Stomach (tissue), 9 donors: Measurements from ENCODE around the gene KDM2B. TPM values are rescaled to one million over a fixed set of nuclear protein-coding genes. Genes with fewer than 3 reads are reported as not detected.

Experiments used
- DNase-seq, 2 donors: peaks; one replicate each; pipeline versions ENCODE4 v3.0.0 to v3.0.0-alpha.2; 2013 to 2019
- H3K27ac ChIP-seq, 5 donors: fragments of 200-600 bp in 4 of 5; sonication (generic) in 4 of 5; one replicate each; pipeline ENCODE4 v1.5.1; 2013 to 2019; ENCODE audit warnings: mild to moderate bottlenecking in 1 of 5, moderate library complexity in 1 of 5
- H3K27me3 ChIP-seq, 3 donors: fragments of 200-600 bp; sonication (generic); one replicate each; pipeline ENCODE4 v1.5.1; 2017 to 2019; ENCODE audit warnings: mixed run types in 1 of 3
- H3K36me3 ChIP-seq, 4 donors: fragments of 200-600 bp; sonication (generic); 1 replicate in 3 of 4; 2 replicates in 1 of 4; pipeline ENCODE4 v1.5.1; 2016 to 2019
- H3K4me1 ChIP-seq, 4 donors: fragments of 200-600 bp; sonication (generic); one replicate each; pipeline ENCODE4 v1.5.1; 2016 to 2019
- H3K4me3 ChIP-seq, 4 donors: fragments of 200-600 bp; sonication (generic) in 3 of 4; one replicate each; pipeline ENCODE4 v1.5.1; 2016 to 2019; ENCODE audit warnings: mild to moderate bottlenecking in 1 of 4
- H3K9me3 ChIP-seq, 4 donors: fragments of 200-600 bp; sonication (generic); one replicate each; pipeline ENCODE4 v1.5.1; 2016 to 2019
- EP300 ChIP-seq: sonication (generic); formaldehyde crosslinking; IDR thresholded peaks from one replicate; pipeline ENCODE4 v1.6.1; 2017; ENCODE audit warnings: antibody characterized with exemption
- POLR2A ChIP-seq, 4 donors: fragments of 450-650 bp; IDR thresholded peaks; one replicate each; pipeline ENCODE4 v1.6.1; 2016; ENCODE audit warnings: antibody characterized with exemption in 4 of 4, control low read depth in 2 of 4, mild to moderate bottlenecking in 1 of 4, moderate library complexity in 1 of 4
- POLR2AphosphoS5 ChIP-seq, 3 donors: sonication (generic); formaldehyde crosslinking; IDR thresholded peaks; one replicate each; pipeline ENCODE4 v1.6.1; 2016; ENCODE audit warnings: antibody characterized with exemption in 3 of 3
- WGBS, 5 donors: extraction: QIAGEN DNeasy Blood & Tissue Kit in 3 of 5; methylation state at CpG; one replicate each; pipeline versions ENCODE4 v1.1.5 to v1.1.7; 2013 to 2018; 5-methylcytosine and 5-hydroxymethylcytosine counted together
- intact Hi-C: fragments of 100-400 bp; cut with DNase I; formaldehyde crosslinking; loops from one replicate; pipeline ENCODE4 v1.15.1; 2023; ENCODE audit warnings: low total_unique reads
- polyA plus RNA-seq, 3 donors: library from polyadenylated mRNA; stranded (reverse); fragments of 200-250 nt; gene quantifications; one replicate each; pipeline ENCODE4 v1.2.3, GENCODE V29; 2013
- total RNA-seq, 5 donors: library from RNA; depleted of rRNA; stranded (reverse); fragments of >200 nt; gene quantifications; one replicate each; pipeline versions ENCODE4 v1.1.0 to v1.2.3, GENCODE V29; 2014 to 2016
- TF ChIP-seq, protein P1 (sequence below), 7 experiments: fragments of 450-650 bp in 4 of 7; fragments of 200-600 bp in 3 of 7; sonication (generic) in 3 of 7; IDR thresholded peaks; one replicate each; pipeline ENCODE4 v1.5.1; 2016 to 2019; ENCODE audit warnings: antibody characterized with exemption in 7 of 7, control low read depth in 2 of 7, mild to moderate bottlenecking in 1 of 7
- donor health status: healthy with polysubstance abuse.
- donor health status: Bipolar disorder and iron deficiency.
- donor health status: healthy.

Gene KDM2B
- total and polyA plus RNA-seq, 8 donors: 5.8 to 72.8 (median 11.7) TPM

DNA sequence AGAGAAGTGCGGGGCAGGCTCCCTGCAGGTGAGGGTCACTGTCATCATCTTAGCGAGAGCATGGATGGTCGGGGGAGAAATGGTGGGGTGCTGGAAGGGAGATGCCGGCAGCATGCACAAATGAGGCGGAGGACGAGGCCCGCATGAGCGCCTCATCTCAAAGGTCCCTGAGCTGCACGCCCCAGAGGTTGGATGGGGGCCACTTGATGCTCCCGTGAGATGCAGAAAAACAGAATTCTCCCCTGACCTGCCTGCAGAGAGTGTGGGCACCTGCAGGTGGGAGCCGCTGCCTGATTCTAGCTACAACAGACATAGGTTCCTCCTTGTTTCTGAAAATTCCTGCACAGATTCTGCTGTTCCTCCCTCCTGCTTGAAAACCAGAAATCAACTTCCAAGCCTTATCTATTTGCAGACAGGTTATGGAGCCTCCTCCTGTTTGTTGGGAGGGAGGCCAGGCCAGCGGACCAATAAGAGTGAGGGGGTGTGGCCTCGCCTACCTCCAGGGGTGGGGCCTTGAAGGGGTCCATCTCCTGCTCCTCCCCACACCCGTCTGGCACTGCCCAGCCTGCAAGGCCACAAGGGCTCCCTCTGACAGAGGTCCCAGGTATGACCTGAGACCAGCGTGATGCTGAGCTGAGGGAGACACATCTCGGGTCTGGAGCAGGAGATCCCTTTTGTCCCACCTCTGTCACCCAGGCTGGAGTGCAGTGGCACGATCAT lies 67.2 kb downstream of the KDM2B start:
- 76 to 84% (median 79%) methylated on average over 15 to 17 of the region's 17 CpGs for WGBS, 5 donors
- Histone ChIP-seq H3K36me3 (peaks cover 0 to 54% (median 54%) of the 10 kb centered on the region in 4 donors), H3K27ac (no peak overlapping the region), H3K9me3 (no peaks in the 10 kb centered on the region), H3K4me1 (peaks cover 0 to 4% (median 0%) of the 10 kb centered on the region in 4 donors), H3K27me3 (no peaks in the 10 kb centered on the region), H3K4me3 (no peak overlapping the region)
- DNase-seq: peak; percentile 49 to 58
- intact Hi-C loops: no loop called here
- TF ChIP-seq POLR2AphosphoS5 (IDR thresholded peaks at IDR 0.05): no peak
- TF ChIP-seq EP300: no peak
- TF ChIP-seq POLR2A (IDR thresholded peaks at IDR 0.05): no peak
- TF ChIP-seq, protein P1, sequence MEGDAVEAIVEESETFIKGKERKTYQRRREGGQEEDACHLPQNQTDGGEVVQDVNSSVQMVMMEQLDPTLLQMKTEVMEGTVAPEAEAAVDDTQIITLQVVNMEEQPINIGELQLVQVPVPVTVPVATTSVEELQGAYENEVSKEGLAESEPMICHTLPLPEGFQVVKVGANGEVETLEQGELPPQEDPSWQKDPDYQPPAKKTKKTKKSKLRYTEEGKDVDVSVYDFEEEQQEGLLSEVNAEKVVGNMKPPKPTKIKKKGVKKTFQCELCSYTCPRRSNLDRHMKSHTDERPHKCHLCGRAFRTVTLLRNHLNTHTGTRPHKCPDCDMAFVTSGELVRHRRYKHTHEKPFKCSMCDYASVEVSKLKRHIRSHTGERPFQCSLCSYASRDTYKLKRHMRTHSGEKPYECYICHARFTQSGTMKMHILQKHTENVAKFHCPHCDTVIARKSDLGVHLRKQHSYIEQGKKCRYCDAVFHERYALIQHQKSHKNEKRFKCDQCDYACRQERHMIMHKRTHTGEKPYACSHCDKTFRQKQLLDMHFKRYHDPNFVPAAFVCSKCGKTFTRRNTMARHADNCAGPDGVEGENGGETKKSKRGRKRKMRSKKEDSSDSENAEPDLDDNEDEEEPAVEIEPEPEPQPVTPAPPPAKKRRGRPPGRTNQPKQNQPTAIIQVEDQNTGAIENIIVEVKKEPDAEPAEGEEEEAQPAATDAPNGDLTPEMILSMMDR (IDR thresholded peaks at IDR 0.05): no peak

DNA sequence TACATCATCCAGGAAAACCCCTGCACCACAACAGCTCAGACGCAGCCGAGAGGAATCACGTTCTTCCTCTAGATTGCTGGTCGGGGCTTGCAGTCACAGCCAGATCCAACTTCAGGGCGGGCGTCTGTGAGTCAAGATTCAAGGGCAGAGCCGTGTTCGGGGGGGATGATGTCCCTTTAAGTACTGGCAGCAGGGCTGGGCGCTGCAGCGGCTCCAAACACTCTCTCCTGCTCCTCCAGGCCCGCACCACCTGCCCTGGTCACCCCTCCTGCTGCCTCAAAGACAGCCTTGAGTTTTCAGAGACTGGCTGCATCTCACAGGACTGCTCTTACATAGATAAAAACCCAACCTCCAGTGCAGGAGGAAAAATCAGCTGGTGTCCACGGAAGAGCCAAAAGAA lies 68.3 kb downstream of the KDM2B start:
- Histone ChIP-seq H3K36me3 (peaks cover 0 to 64% (median 59%) of the 10 kb centered on the region in 4 donors), H3K4me1 (peaks cover 0 to 4% (median 0%) of the 10 kb centered on the region in 4 donors), H3K9me3 (no peaks in the 10 kb centered on the region), H3K4me3 (no peak overlapping the region), H3K27ac (no peak overlapping the region), H3K27me3 (no peaks in the 10 kb centered on the region)
- TF ChIP-seq, protein P1 (IDR thresholded peaks at IDR 0.05): no peak
- TF ChIP-seq POLR2A (IDR thresholded peaks at IDR 0.05) (no peak), POLR2AphosphoS5 (IDR thresholded peaks at IDR 0.05) (no peak), EP300 (no peak)
- intact Hi-C loops: no loop called here
- peak in 1 of 2 donors; percentile 20 for DNase-seq
- WGBS, 5 donors: 73 to 82% (median 79%) methylated on average over 7 to 12 of the region's 12 CpGs

DNA sequence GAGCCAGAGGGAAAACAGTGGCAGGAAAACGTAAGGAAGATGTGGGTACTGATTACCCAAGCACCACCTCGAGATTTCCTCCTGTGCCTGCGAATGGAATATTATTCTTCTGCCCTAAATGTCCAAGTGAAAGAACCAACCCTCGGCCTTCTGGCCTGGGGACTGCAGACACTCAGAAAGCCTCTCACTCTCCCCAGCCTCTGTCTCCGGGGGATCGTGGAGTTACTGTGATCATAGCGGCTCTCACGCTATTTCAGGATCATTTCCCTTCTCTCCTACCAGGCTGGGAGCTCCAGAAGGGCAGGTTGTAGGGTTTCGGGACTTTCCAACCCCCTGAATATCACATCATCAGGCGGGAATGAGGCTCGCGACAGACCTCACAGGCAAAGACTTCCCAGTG lies 68.9 kb downstream of the KDM2B start:
- Histone ChIP-seq H3K36me3 (peaks cover 0 to 71% (median 62%) of the 10 kb centered on the region in 4 donors), H3K4me1 (peaks cover 0 to 4% (median 0%) of the 10 kb centered on the region in 4 donors), H3K4me3 (no peak overlapping the region), H3K27me3 (no peaks in the 10 kb centered on the region), H3K9me3 (no peaks in the 10 kb centered on the region), H3K27ac (no peak overlapping the region)
- DNase-seq: no peak
- TF ChIP-seq, protein P1 (IDR thresholded peaks at IDR 0.05): no peak
- TF ChIP-seq POLR2AphosphoS5 (IDR thresholded peaks at IDR 0.05) (no peak), POLR2A (IDR thresholded peaks at IDR 0.05) (no peak), EP300 (no peak)
- 80 to 86% (median 85%) methylated on average over 12 of the region's 12 CpGs for WGBS, 5 donors
- intact Hi-C loops: no loop called here

DNA sequence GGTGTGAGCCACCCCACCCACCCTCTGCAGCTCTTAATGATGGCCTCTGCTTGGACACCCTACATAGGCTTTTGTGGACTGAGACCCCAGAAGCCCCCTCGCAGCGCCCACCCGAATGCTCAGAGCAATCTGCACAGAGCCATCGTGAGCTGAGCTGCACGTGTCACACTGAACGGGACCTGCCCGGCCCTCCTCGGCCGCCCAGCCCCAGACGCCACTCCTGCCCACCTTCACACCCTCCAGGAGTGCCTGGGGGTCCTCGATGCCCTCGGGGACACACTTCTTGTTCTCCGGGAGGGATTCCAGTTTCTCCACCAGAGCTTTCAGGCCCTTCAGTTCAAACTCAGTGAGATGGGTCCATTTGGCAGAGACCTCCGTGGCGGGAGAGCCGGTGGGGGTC lies 71.5 kb downstream of the KDM2B start:
- intact Hi-C loops: no loop called here

More for the DNA sequence above, 71.5 kb downstream of the KDM2B start:
- 92 to 98% (median 94%) methylated on average over 9 to 16 of the region's 16 CpGs for WGBS, 5 donors
- H3K27me3 ChIP-seq: no peaks in the 10 kb centered on the region
- no peaks in the 10 kb centered on the region for H3K9me3 ChIP-seq
- H3K4me1 ChIP-seq: peaks cover 0 to 4% (median 0%) of the 10 kb centered on the region in 4 donors
- H3K27ac ChIP-seq: no peak overlapping the region
- no peak for DNase-seq
- TF ChIP-seq POLR2AphosphoS5 (IDR thresholded peaks at IDR 0.05) (no peak), POLR2A (IDR thresholded peaks at IDR 0.05) (no peak), EP300 (no peak)
- TF ChIP-seq, protein P1 (IDR thresholded peaks at IDR 0.05): no peak
- H3K4me3 ChIP-seq: no peak overlapping the region
- peaks cover 0 to 90% (median 67%) of the 10 kb centered on the region in 4 donors for H3K36me3 ChIP-seq
